Measurements from ENCODE around the gene GNA12. TPM values are rescaled to one million over a fixed set of nuclear protein-coding genes. Genes with fewer than 3 reads are reported as not detected.
A peak's percentile ranks its signal among the peaks of the same experiment; 100 is the strongest.

GNA12 gene
- total and polyA plus RNA-seq, 2 experiments from 2014 or later = 11.2 to 13.8 TPM

- Histone ChIP-seq H3F3A (ENCODE audit: insufficient read depth) (peaks cover 10% of the 10 kb centered on the region; the same call in 1 of the 2 replicates), H3K27me3 (replicated peaks; ENCODE audit: insufficient read depth) (no peaks in the 10 kb centered on the region), H3K27ac (no peak overlapping the region), H2AFZ (no peak overlapping the region), H3K4me3 (no peak overlapping the region), H3K4me1 (ENCODE audit: insufficient read depth) (peaks cover 9% of the 10 kb centered on the region), H3K36me3 (ENCODE audit: low read depth) (peaks cover 3% of the 10 kb centered on the region; the same call in 1 of the 2 replicates), H3K9me3 (ENCODE audit: low read depth) (no peaks in the 10 kb centered on the region), H3K4me2 (ENCODE audit: unreplicated experiment) (no peak overlapping the region), H4K20me1 (ENCODE audit: insufficient read depth) (no peaks in the 10 kb centered on the region), H3K9ac (no peak overlapping the region), H3K9me2 (ENCODE audit: insufficient read depth) (no peaks in the 10 kb centered on the region), H3K79me2 (ENCODE audit: insufficient read depth) (peaks cover 89% of the 10 kb centered on the region)
- in situ Hi-C loops (cut with MboI) = no loop called here
- 98 to 99% methylated on average over 24 of the region's 24 CpGs for WGBS, 2 experiments (ENCODE audit: low coverage in 1 of 2, low lambda C conversion rate in 2 of 2, missing lambda C conversion rate in 2 of 2)
- no peak for TF ChIP-seq EZH2phosphoT487 (IDR thresholded peaks at IDR 0.05; ENCODE audit: insufficient read depth, low read depth)
- no peak for TF ChIP-seq EZH2 (IDR thresholded peaks at IDR 0.05; ENCODE audit: insufficient read depth, poor library complexity, severe bottlenecking)
- no peak for DNase-seq
These were observed 56.7 kb downstream of the GNA12 start for GRCh38 chr7:2787251-2787951.

DNA sequence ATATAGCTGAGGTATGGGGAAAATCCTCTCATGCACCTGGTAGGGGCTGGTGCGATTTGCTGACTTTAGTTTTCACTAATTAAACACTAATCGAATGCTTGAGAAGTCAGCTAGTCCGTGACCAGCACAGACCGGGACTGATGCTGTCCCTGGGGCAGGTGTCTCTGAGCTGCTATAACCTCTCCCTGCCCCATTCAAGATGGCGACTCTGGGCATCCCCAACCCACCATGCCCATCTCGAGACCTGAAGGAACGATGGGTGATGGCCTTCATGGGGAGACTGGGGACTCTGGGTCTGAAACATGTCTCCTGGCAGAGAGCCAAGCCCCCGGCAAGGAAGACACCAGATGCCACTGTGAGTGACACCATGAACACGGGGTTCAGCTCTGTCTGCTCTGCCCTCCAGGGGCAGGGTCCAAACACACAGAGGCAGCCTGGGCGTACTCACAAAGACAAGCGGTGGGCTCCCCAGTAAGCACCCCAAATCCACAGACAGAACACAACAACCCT, 57.4 kb downstream of the GNA12 start:
- Histone ChIP-seq H3K27me3 (replicated peaks; ENCODE audit: insufficient read depth) (no peaks in the 10 kb centered on the region), H4K20me1 (ENCODE audit: insufficient read depth) (no peaks in the 10 kb centered on the region), H3K4me2 (ENCODE audit: unreplicated experiment) (no peak overlapping the region), H3K9ac (no peak overlapping the region), H3K4me1 (ENCODE audit: insufficient read depth) (peaks cover 9% of the 10 kb centered on the region), H3K27ac (no peak overlapping the region), H3K9me3 (ENCODE audit: low read depth) (no peaks in the 10 kb centered on the region), H2AFZ (no peak overlapping the region), H3K9me2 (ENCODE audit: insufficient read depth) (no peaks in the 10 kb centered on the region), H3K4me3 (no peak overlapping the region), H3K79me2 (ENCODE audit: insufficient read depth) (peaks cover 88% of the 10 kb centered on the region), H3K36me3 (ENCODE audit: low read depth) (no peaks in the 10 kb centered on the region), H3F3A (ENCODE audit: insufficient read depth) (peaks cover 10% of the 10 kb centered on the region; the same call in 1 of the 2 replicates)
- 86 to 91% methylated on average over 11 of the region's 11 CpGs for WGBS, 2 experiments (ENCODE audit: low coverage in 1 of 2, low lambda C conversion rate in 2 of 2, missing lambda C conversion rate in 2 of 2)
- no peak for DNase-seq
- in situ Hi-C loops (cut with MboI) = no loop called here
- TF ChIP-seq EZH2 (IDR thresholded peaks at IDR 0.05; ENCODE audit: insufficient read depth, poor library complexity, severe bottlenecking) (no peak), EZH2phosphoT487 (IDR thresholded peaks at IDR 0.05; ENCODE audit: insufficient read depth, low read depth) (no peak)

DNA sequence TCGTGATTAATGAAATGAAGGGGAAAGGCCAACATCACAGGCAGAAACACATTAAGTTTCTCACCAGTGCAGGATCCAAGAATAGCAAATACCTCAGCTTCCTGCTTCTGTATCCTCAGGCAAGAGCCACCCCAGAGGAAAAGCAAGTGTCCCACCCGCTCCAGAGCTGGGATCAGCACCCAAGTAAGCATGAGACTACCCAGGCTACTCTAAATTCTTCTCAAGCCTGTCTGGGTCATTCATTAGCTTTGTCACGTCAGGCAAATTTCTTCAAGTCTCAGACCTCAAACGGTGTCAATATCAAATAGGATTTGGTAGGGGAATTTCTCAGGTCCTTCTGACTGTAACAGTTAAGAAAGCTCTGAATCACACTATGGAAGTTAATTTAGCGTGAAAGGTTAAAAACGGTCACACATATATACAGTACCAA, 59.0 kb downstream of the GNA12 start:
- in situ Hi-C loops (cut with MboI) = no loop called here
- no peak overlapping the region for H3K4me2 ChIP-seq (ENCODE audit: unreplicated experiment)
- peaks cover 88% of the 10 kb centered on the region for H3K79me2 ChIP-seq (ENCODE audit: insufficient read depth)
- H3K27me3 ChIP-seq (replicated peaks; ENCODE audit: insufficient read depth) = no peaks in the 10 kb centered on the region
- no peak overlapping the region for H3K4me3 ChIP-seq
- no peaks in the 10 kb centered on the region for H3K9me2 ChIP-seq (ENCODE audit: insufficient read depth)
- no peaks in the 10 kb centered on the region for H3K9me3 ChIP-seq (ENCODE audit: low read depth)
- TF ChIP-seq EZH2phosphoT487 (IDR thresholded peaks at IDR 0.05; ENCODE audit: insufficient read depth, low read depth) (no peak), EZH2 (IDR thresholded peaks at IDR 0.05; ENCODE audit: insufficient read depth, poor library complexity, severe bottlenecking) (no peak)
- H2AFZ ChIP-seq = no peak overlapping the region
- peak; percentile 31 for DNase-seq
- H3K36me3 ChIP-seq (ENCODE audit: low read depth) = no peaks in the 10 kb centered on the region
- no peaks in the 10 kb centered on the region for H4K20me1 ChIP-seq (ENCODE audit: insufficient read depth)
- WGBS, 2 experiments (ENCODE audit: low coverage in 1 of 2, low lambda C conversion rate in 2 of 2, missing lambda C conversion rate in 2 of 2) = 80 to 83% methylated on average over 6 of the region's 6 CpGs
- no peak overlapping the region for H3K27ac ChIP-seq
- H3K4me1 ChIP-seq (ENCODE audit: insufficient read depth) = peaks cover 9% of the 10 kb centered on the region
- peaks cover 10% of the 10 kb centered on the region; the same call in 1 of the 2 replicates for H3F3A ChIP-seq (ENCODE audit: insufficient read depth)
- no peak overlapping the region for H3K9ac ChIP-seq

DNA sequence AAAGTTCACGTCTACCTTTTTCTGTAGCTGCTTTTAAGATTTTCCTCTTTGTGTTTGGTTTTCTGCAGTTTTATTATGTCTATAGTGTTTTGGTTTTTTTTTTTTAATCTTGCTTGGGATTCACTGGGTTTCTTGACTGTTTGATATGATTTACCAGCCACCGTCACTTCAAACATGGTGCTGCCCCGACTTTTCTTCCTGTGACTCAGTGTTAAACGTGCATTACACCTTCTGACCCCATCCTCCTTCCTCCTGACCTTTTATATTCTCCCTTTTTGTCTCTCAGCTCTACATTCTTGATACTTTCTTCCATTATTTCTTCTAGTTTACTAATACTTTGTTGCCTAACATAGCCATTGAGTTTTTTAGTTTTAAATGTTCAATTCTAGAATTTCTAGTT, 61.5 kb downstream of the GNA12 start:
- H3K9me2 ChIP-seq (ENCODE audit: insufficient read depth) = no peaks in the 10 kb centered on the region
- H3K9me3 ChIP-seq (ENCODE audit: low read depth) = no peaks in the 10 kb centered on the region
- no peak overlapping the region for H3K9ac ChIP-seq
- TF ChIP-seq EZH2phosphoT487 (IDR thresholded peaks at IDR 0.05; ENCODE audit: insufficient read depth, low read depth) (no peak), EZH2 (IDR thresholded peaks at IDR 0.05; ENCODE audit: insufficient read depth, poor library complexity, severe bottlenecking) (no peak)
- no peak overlapping the region for H3K27ac ChIP-seq
- DNase-seq = no peak
- H3F3A ChIP-seq (ENCODE audit: insufficient read depth) = peaks cover 10% of the 10 kb centered on the region; the same call in 1 of the 2 replicates
- peaks cover 18% of the 10 kb centered on the region for H3K4me1 ChIP-seq (ENCODE audit: insufficient read depth)
- H3K36me3 ChIP-seq (ENCODE audit: low read depth) = no peaks in the 10 kb centered on the region
- no peak overlapping the region for H3K4me3 ChIP-seq
- H3K4me2 ChIP-seq (ENCODE audit: unreplicated experiment) = no peak overlapping the region
- in situ Hi-C loops (cut with MboI) = no loop called here
- H3K27me3 ChIP-seq (replicated peaks; ENCODE audit: insufficient read depth) = no peaks in the 10 kb centered on the region
- H4K20me1 ChIP-seq (ENCODE audit: insufficient read depth) = no peaks in the 10 kb centered on the region
- H3K79me2 ChIP-seq (ENCODE audit: insufficient read depth) = peaks cover 68% of the 10 kb centered on the region
- 98 to 99% methylated on average over 4 of the region's 4 CpGs for WGBS, 2 experiments (ENCODE audit: low coverage in 1 of 2, low lambda C conversion rate in 2 of 2, missing lambda C conversion rate in 2 of 2)
- no peak overlapping the region for H2AFZ ChIP-seq

All from GM23248 (cell line).